GM10248 (cell line): ENCODE measurements around the gene BICDL2.
"Not testable (repeated sequence)": the region's sequence is repeated elsewhere in the genome, so short reads cannot be mapped to it uniquely, and the experiment has no call there.

ENCODE experiments used
- CTCF ChIA-PET: fragments of 300-600 bp; sonication (Branson Sonifier 250); formaldehyde crosslinking; extraction: SDS; loops from one replicate; lab custom pipeline; 2021; ENCODE audit warnings: antibody characterized with exemption; lab: Yijun Ruan, JAX
- POLR2A ChIA-PET: fragments of 350-650 bp; sonication (Branson Sonifier 250); formaldehyde crosslinking; extraction: SDS; loops from one replicate; lab custom pipeline; 2020; ENCODE audit warnings: antibody characterized with exemption; lab: Yijun Ruan, JAX
- DNase-seq: peaks from one replicate; pipeline ENCODE4 v3.0.0; 2012; ENCODE audit errors: extremely low spot score
- TF ChIP-seq, protein P1 (sequence below): IDR thresholded peaks from 2 replicates; pipeline ENCODE4 v1.5.1; 2012; ENCODE audit warnings: mild to moderate bottlenecking, low read depth; ENCODE audit errors: extremely low read depth, missing control alignments, control extremely low read depth

BICDL2 gene

DNA sequence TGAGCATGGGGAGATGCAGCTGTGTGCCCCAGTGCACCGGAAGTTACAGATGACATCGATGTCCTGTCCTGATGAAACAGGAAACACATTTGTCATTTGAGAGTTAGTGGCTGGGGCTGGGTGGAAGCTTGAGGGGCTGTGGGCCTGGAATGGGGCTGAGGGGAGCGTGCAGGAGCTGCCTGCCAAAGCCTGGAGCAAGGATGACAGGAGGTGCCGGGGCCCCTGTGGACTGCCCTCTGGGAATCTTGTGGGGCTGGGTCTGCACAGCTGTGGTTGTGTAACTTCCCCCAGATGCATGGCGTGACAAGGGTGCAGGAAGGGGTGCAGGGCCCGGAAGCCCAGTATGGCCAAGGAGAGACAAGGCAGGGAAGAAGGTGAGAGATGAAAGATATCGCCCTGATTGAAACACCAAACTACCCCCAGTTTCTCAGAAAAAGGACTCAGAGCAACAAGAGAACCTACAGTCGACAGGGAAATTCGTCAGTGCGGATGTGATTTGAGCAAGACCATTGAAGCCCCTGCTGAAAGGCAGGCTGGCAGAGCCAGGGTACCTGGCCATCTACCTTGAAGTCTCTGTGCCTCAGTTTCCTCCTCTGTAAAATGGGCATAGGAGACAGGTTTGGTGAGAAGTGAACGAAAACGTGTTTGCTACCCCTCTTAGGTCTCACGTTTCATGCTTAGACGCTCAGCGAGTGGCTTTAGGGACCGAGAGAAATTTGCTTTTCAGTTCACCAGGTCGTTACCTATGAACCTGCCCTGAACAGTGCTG, 18.4 kb upstream of the BICDL2 start:
- no peak for DNase-seq
- ChIA-PET POLR2A (no interaction called here), CTCF (interaction anchor here (0.6 to 2.7 kb wide), 4 partner anchors 21 to 631 kb away, joined by 3 to 9 read pairs (median 6); no protein-coding TSS in a partner anchor)
- TF ChIP-seq, protein P1, sequence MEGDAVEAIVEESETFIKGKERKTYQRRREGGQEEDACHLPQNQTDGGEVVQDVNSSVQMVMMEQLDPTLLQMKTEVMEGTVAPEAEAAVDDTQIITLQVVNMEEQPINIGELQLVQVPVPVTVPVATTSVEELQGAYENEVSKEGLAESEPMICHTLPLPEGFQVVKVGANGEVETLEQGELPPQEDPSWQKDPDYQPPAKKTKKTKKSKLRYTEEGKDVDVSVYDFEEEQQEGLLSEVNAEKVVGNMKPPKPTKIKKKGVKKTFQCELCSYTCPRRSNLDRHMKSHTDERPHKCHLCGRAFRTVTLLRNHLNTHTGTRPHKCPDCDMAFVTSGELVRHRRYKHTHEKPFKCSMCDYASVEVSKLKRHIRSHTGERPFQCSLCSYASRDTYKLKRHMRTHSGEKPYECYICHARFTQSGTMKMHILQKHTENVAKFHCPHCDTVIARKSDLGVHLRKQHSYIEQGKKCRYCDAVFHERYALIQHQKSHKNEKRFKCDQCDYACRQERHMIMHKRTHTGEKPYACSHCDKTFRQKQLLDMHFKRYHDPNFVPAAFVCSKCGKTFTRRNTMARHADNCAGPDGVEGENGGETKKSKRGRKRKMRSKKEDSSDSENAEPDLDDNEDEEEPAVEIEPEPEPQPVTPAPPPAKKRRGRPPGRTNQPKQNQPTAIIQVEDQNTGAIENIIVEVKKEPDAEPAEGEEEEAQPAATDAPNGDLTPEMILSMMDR, result no peak

DNA sequence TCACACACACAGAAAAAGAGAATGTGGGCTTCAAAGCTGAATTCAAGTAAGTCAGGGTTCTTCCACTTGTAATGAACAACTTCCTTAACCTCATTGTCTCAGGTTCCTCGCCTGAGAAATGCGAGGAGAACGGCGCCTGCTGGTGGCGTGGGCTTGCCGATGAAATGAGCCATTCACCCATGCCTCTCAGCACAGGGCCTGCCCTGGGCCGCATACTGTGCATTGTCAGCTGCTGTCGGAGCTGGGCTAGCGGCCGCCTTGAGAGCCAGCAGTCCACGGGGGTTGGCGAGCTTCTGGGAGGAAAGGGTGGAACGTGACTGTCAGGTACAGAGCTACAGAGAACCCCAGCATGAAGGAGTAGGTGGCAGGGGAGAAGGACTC, 16.6 kb upstream of the BICDL2 start:
- CTCF ChIA-PET, DNase-seq, POLR2A ChIA-PET: not testable (repeated sequence)

GRCh38 chr16:3052571-3053329, 16.0 kb upstream of the BICDL2 start:
- POLR2A ChIA-PET, CTCF ChIA-PET, DNase-seq: not testable (repeated sequence)

GRCh38 chr16:3051494-3051893, 14.8 kb upstream of the BICDL2 start:
- TF ChIP-seq, protein P1, result no peak
- ChIA-PET CTCF (interaction anchor here (1.2 to 5.4 kb wide), 3 partner anchors 19 to 78 kb away, joined by 4 to 48 read pairs (median 7); no protein-coding TSS in a partner anchor), POLR2A (interaction anchor here (0.7 to 1.2 kb wide), 2 partner anchors 23 to 29 kb away, joined by 3 read pairs; no protein-coding TSS in a partner anchor)
- no peak for DNase-seq

GRCh38 chr16:3051009-3051408, 14.3 kb upstream of the BICDL2 start:
- CTCF ChIA-PET, result interaction anchor here (1.2 to 5.4 kb wide), 4 partner anchors 7 to 78 kb away, joined by 4 to 48 read pairs (median 16); no protein-coding TSS in a partner anchor
- DNase-seq, result no peak
- TF ChIP-seq, protein P1, result no peak
- POLR2A ChIA-PET, result interaction anchor here (1.2 kb wide), 1 partner anchor 24 kb away, joined by 3 read pairs; no protein-coding TSS in a partner anchor

DNA sequence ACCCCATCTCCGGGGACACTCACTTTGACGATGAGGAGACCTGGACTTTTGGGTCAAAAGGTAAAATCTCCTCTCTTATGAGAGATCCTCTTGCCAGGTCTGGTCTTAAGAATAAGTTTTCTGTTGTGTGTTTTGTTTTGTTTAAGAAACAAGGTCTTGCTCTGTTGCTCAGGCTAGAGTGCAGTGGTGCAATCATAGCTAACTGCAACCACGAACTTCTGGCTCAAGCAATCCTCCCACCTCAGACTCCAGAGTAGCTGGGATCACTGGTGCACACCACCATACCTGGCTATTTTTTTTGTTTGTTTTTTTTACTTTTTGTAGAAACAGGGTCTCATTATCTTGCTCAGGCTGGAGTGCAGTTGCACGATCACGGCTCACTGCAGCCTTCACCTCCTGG, 13.7 kb upstream of the BICDL2 start:
- TF ChIP-seq, protein P1, result no peak
- no peak for DNase-seq
- CTCF ChIA-PET, result interaction anchor here (0.9 to 5.4 kb wide), 4 partner anchors 8 to 23 kb away, joined by 3 to 48 read pairs (median 16); no protein-coding TSS in a partner anchor
- POLR2A ChIA-PET, result no interaction called here

- CTCF ChIA-PET, result interaction anchor here (0.9 to 5.4 kb wide), 5 partner anchors 8 to 22 kb away, joined by 3 to 48 read pairs (median 7); no protein-coding TSS in a partner anchor
- POLR2A ChIA-PET, result no interaction called here
- TF ChIP-seq, protein P1, result no peak
- no peak for DNase-seq
Measured at GRCh38 chr16:3049921-3050481, 13.3 kb upstream of the BICDL2 start.
